ENCODE results near the gene ARIH2. TPM values are rescaled to one million over a fixed set of nuclear protein-coding genes. Genes with fewer than 3 reads are reported as not detected.

The ARIH2 gene
- total RNA-seq, 1 donor from 2014 or later: 59.4 TPM

- Histone ChIP-seq H3K36me3 (peaks cover 0 to 42% of the 10 kb centered on the region in 2 donors), H3K4me3 (no peak overlapping the region), H3K9me3 (no peaks in the 10 kb centered on the region), H3K4me1 (peaks cover 39% of the 10 kb centered on the region), H3K27ac (no peak overlapping the region), H3K27me3 (no peaks in the 10 kb centered on the region)
- DNase-seq (ENCODE audit: extremely low spot score in 2 of 2): no peak
- intact Hi-C loops (cut with DNase I): no loop called here
- TF ChIP-seq, protein P1, sequence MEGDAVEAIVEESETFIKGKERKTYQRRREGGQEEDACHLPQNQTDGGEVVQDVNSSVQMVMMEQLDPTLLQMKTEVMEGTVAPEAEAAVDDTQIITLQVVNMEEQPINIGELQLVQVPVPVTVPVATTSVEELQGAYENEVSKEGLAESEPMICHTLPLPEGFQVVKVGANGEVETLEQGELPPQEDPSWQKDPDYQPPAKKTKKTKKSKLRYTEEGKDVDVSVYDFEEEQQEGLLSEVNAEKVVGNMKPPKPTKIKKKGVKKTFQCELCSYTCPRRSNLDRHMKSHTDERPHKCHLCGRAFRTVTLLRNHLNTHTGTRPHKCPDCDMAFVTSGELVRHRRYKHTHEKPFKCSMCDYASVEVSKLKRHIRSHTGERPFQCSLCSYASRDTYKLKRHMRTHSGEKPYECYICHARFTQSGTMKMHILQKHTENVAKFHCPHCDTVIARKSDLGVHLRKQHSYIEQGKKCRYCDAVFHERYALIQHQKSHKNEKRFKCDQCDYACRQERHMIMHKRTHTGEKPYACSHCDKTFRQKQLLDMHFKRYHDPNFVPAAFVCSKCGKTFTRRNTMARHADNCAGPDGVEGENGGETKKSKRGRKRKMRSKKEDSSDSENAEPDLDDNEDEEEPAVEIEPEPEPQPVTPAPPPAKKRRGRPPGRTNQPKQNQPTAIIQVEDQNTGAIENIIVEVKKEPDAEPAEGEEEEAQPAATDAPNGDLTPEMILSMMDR (IDR thresholded peaks at IDR 0.05): no peak
- no peak for TF ChIP-seq POLR2A (IDR thresholded peaks at IDR 0.05)
- TF ChIP-seq POLR2AphosphoS5 (IDR thresholded peaks at IDR 0.05; ENCODE audit: insufficient read depth in 1 of 2, low read depth in 1 of 2): no peak
These were observed 95.4 kb downstream of the ARIH2 start for GRCh38 chr3:49013738-49014660.

DNA sequence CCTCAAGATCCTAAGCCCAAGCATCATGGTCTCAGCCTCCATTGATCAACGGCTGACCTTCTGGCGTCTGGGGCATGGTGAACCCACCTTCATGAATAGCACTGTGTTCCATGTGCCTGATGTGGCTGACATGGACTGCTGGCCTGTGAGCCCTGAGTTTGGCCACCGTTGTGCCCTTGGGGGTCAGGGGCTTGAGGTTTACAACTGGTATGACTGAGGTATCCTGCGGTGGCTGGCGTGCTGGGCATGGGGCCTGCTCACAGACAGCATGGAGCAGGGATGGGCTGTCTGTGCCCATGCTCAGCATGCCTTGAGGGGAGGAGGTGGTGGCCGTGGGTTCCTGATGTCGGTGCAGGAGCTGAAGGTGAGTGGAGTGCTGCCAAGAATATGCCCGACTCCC, 96.4 kb downstream of the ARIH2 start:
- peaks cover 0 to 42% of the 10 kb centered on the region in 2 donors for H3K36me3 ChIP-seq
- H3K27ac ChIP-seq: no peak overlapping the region
- TF ChIP-seq POLR2A (IDR thresholded peaks at IDR 0.05) (no peak), POLR2AphosphoS5 (IDR thresholded peaks at IDR 0.05; ENCODE audit: insufficient read depth in 1 of 2, low read depth in 1 of 2) (no peak)
- TF ChIP-seq, protein P1 (IDR thresholded peaks at IDR 0.05): no peak
- no peak overlapping the region for H3K4me3 ChIP-seq
- intact Hi-C loops (cut with DNase I): no loop called here
- H3K9me3 ChIP-seq: no peaks in the 10 kb centered on the region
- H3K4me1 ChIP-seq: peaks cover 50% of the 10 kb centered on the region
- H3K27me3 ChIP-seq: no peaks in the 10 kb centered on the region
- DNase-seq (ENCODE audit: extremely low spot score in 2 of 2): no peak

GRCh38 chr3:49015765-49016164, 97.1 kb downstream of the ARIH2 start:
- DNase-seq (ENCODE audit: extremely low spot score in 2 of 2): no peak
- H3K9me3 ChIP-seq: no peaks in the 10 kb centered on the region
- TF ChIP-seq POLR2AphosphoS5 (IDR thresholded peaks at IDR 0.05; ENCODE audit: insufficient read depth in 1 of 2, low read depth in 1 of 2): no peak
- TF ChIP-seq POLR2A (IDR thresholded peaks at IDR 0.05): no peak
- TF ChIP-seq, protein P1 (IDR thresholded peaks at IDR 0.05): no peak
- no peaks in the 10 kb centered on the region for H3K27me3 ChIP-seq
- intact Hi-C loops (cut with DNase I): no loop called here
- H3K4me1 ChIP-seq: peaks cover 57% of the 10 kb centered on the region
- H3K4me3 ChIP-seq: no peak overlapping the region
- peaks cover 0 to 42% of the 10 kb centered on the region in 2 donors for H3K36me3 ChIP-seq
- no peak overlapping the region for H3K27ac ChIP-seq

- intact Hi-C loops (cut with DNase I): no loop called here
- DNase-seq (ENCODE audit: extremely low spot score in 2 of 2): no peak
- Histone ChIP-seq H3K36me3 (peaks cover 0 to 42% of the 10 kb centered on the region in 2 donors), H3K27ac (no peak overlapping the region), H3K4me3 (no peak overlapping the region), H3K27me3 (no peaks in the 10 kb centered on the region), H3K9me3 (no peaks in the 10 kb centered on the region), H3K4me1 (peaks cover 61% of the 10 kb centered on the region)
- TF ChIP-seq, protein P1 (IDR thresholded peaks at IDR 0.05): no peak
- no peak for TF ChIP-seq POLR2AphosphoS5 (IDR thresholded peaks at IDR 0.05; ENCODE audit: insufficient read depth in 1 of 2, low read depth in 1 of 2)
- no peak for TF ChIP-seq POLR2A (IDR thresholded peaks at IDR 0.05)
These were observed 98.0 kb downstream of the ARIH2 start for GRCh38 chr3:49016414-49017228.
